GM21515 (cell line): Measurements from ENCODE around the gene CUEDC1.

ENCODE experiments used
- ATAC-seq: cut with Tn5 transposase; IDR thresholded peaks from one replicate; pipeline ENCODE4 v1.9.1; 2021; ENCODE audit not compliant: unreplicated experiment

Gene CUEDC1

GRCh38 chr17:57866723-57867122, 88.5 kb downstream of the CUEDC1 start:
- no peak for ATAC-seq

GRCh38 chr17:57866319-57866718, 88.9 kb downstream of the CUEDC1 start:
- ATAC-seq, result no peak

GRCh38 chr17:57864273-57864672, 90.9 kb downstream of the CUEDC1 start:
- no peak for ATAC-seq

GRCh38 chr17:57862694-57863667, 92.2 kb downstream of the CUEDC1 start:
- ATAC-seq, result no peak

GRCh38 chr17:57861790-57862693, 93.2 kb downstream of the CUEDC1 start:
- ATAC-seq, result no peak

GRCh38 chr17:57861000-57861789, 94.0 kb downstream of the CUEDC1 start:
- no peak for ATAC-seq

GRCh38 chr17:57860414-57860999, 94.7 kb downstream of the CUEDC1 start:
- ATAC-seq, result no peak

- ATAC-seq, result no peak
Measured at GRCh38 chr17:57859601-57860413, 95.4 kb downstream of the CUEDC1 start.

GRCh38 chr17:57858838-57859237, 96.4 kb downstream of the CUEDC1 start:
- no peak for ATAC-seq

- ATAC-seq, result no peak
Measured at GRCh38 chr17:57856792-57857620, 98.2 kb downstream of the CUEDC1 start.

GRCh38 chr17:57855391-57856035, 99.7 kb downstream of the CUEDC1 start:
- no peak for ATAC-seq

- no peak for ATAC-seq
Measured at GRCh38 chr17:57853695-57854094, 101.5 kb downstream of the CUEDC1 start.

GRCh38 chr17:57852955-57853328, 102.3 kb downstream of the CUEDC1 start:
- ATAC-seq, result no peak

- no peak for ATAC-seq
Measured at GRCh38 chr17:57852092-57852954, 102.9 kb downstream of the CUEDC1 start.

- peak; percentile 92 for ATAC-seq
Measured at GRCh38 chr17:57849874-57850754, 105.1 kb downstream of the CUEDC1 start, which contains the start of gene MRPS23. TSS of gene MRPS23 (minus strand) at chr17:57850044. CDS start at chr17:57850010, 34 bp downstream.

- ATAC-seq, result no peak
Measured at GRCh38 chr17:57849163-57849873, 105.9 kb downstream of the CUEDC1 start.
